Subcutaneous adipose tissue (tissue), 4 donors: ENCODE data around the gene CBFA2T3. TPM values are rescaled to one million over a fixed set of nuclear protein-coding genes. Genes with fewer than 3 reads are reported as not detected.

Experiments used
- total RNA-seq, 4 donors: library from RNA; depleted of rRNA; stranded (reverse); fragments of >200 nt; gene quantifications; one replicate each; pipeline ENCODE4 v1.1.0, GENCODE V29; 2016
- TF ChIP-seq, protein P1 (sequence below): fragments of 450-650 bp; IDR thresholded peaks from one replicate; pipeline ENCODE4 v1.5.1; 2016; ENCODE audit warnings: low read depth, mild to moderate bottlenecking, control low read depth, antibody characterized with exemption, moderate library complexity

Gene CBFA2T3
- total RNA-seq, 4 donors from 2014 or later, result 0.49 to 6.6 (median 1.1) TPM

DNA sequence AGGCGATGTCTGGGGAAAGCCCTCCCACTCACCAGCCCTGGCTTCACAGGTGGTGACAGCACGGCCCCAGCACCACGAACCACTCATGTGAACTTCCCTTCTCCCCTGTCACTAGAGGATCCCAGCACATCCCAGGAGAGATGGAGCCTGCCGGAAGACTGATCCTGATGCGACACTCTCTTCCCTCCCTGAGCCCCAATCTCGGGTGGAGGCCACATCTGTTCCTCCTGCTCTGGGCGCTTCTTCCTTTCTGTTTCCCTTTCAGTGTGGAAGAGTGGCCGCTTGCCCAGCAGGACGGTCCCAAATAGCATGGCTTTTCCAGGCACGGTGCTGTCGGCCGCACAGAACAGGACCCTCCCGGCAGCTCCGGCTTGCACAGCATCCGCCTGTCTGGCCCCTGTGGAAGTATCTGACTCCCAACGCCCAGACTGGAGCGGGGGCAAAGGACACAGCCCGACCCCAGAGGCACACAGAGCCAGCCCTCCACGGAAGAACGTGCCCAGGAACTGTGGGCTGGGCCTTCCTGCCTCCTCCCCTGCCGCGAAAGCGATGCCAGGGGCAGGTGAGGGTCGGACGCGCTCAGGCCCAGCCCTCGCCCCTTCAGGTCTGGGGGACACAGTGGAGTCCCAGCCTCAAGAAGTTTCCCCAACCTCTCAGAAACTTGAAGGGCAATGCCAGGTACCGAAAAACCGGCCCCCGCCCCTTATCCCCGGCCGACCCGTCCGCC, 37.6 kb downstream of the CBFA2T3 start:
- TF ChIP-seq, protein P1, sequence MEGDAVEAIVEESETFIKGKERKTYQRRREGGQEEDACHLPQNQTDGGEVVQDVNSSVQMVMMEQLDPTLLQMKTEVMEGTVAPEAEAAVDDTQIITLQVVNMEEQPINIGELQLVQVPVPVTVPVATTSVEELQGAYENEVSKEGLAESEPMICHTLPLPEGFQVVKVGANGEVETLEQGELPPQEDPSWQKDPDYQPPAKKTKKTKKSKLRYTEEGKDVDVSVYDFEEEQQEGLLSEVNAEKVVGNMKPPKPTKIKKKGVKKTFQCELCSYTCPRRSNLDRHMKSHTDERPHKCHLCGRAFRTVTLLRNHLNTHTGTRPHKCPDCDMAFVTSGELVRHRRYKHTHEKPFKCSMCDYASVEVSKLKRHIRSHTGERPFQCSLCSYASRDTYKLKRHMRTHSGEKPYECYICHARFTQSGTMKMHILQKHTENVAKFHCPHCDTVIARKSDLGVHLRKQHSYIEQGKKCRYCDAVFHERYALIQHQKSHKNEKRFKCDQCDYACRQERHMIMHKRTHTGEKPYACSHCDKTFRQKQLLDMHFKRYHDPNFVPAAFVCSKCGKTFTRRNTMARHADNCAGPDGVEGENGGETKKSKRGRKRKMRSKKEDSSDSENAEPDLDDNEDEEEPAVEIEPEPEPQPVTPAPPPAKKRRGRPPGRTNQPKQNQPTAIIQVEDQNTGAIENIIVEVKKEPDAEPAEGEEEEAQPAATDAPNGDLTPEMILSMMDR, result no peak

DNA sequence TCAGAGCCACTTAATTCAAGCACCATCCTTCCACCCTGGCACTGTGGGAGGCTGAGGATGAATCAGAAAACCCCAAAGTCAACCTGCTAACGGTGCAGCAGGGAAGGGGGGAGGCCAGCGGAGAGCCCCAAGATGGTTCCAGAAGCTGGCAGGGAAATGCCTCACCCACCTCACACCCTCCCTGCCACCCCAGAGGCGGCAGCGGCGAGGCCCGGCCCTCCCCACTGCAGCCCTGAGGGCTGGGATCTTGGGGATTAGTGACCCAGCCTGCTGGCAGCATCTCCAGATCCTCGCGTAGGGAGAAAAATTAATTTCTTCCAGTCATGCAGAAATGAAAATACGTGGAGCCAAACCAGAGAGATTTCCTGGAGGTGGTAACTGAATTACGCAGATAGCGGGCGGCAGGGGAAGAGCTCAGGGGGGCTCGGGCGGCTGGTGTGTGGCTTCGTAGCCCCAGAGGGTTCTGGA, 38.2 kb downstream of the CBFA2T3 start:
- TF ChIP-seq, protein P1, result no peak

DNA sequence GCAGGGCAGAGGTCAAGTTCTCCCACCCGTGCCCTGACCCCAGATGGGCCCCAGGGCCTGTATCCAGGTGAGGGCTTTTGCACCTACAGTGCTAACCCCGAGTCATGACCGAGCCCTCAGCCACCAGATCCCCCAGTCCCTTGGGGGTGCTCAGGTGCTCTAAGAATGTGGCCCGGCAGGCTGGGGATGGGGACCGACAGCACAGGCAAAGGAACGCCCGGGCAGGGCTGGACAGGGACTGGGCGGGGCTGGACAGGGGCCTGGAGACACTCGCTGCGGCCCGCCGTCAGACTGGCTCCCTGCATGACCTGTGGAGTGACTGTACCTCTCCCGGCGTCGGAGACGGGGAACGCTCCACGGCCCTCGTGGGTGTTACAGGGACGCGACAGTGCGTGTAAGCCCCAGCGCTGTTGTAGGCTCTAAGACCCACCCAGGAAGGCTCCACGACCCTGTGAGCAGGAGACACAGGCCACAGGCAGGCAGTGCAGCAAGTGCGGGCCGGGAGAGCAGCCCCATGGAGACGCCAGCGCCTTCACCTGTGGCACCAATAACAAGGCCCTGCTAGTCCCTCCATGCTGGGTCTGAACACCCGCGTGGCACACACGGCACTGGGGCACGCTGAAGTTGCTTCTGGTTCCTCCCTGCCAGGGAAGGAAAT, 38.8 kb downstream of the CBFA2T3 start:
- TF ChIP-seq, protein P1, result no peak

DNA sequence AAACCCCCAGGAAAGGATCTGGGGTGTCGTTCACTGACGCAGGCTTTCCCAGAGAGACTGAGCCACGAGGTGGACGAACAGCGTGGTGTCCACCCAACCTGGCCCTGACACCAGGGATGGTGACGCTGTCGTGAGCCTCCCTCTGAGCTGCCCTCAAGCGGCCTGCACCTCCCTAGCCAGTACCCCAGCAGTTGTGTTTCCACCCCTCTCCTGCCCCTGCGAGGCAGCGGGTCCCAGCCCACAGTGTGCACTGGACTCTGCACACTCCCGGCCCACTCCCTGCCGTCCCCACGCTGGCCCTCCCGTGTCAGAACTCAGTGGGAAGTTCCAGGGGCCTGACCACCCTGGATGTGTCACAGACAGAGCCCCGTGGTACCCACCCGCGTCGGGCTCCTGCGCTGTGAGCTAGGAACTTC, 39.8 kb downstream of the CBFA2T3 start:
- TF ChIP-seq, protein P1, result no peak

DNA sequence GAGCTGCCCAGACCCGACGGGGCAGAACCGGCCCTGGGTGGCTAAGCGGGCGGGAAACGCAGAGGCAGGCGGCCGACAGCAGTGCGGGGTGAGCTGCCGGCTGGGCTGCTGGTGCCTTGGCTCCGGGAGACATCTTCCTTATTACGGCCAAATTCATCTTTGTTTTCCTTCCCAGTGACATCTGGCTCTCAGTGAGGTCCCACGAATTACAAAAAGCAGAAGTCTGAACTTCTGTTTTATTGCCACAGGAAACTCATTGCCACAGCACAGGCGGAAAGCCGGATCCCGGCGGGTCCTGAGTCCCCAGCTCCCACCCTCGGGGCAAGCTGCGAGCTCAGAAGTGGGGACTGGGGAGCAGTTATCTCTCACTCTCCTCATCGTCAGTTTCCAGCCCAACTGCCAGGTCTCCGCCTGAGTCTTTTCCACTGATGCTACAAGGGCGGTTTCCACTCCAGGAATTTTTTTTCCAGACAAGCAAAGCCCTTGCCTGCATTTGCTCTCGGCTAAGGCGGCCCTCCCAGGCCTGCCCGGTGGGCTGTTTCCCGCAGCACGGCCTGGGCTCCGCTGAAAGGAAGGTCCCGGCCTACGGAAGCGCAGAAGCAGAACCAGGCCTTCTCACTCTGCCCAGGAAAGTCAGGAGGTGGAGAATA, 40.3 kb downstream of the CBFA2T3 start:
- TF ChIP-seq, protein P1, result no peak

DNA sequence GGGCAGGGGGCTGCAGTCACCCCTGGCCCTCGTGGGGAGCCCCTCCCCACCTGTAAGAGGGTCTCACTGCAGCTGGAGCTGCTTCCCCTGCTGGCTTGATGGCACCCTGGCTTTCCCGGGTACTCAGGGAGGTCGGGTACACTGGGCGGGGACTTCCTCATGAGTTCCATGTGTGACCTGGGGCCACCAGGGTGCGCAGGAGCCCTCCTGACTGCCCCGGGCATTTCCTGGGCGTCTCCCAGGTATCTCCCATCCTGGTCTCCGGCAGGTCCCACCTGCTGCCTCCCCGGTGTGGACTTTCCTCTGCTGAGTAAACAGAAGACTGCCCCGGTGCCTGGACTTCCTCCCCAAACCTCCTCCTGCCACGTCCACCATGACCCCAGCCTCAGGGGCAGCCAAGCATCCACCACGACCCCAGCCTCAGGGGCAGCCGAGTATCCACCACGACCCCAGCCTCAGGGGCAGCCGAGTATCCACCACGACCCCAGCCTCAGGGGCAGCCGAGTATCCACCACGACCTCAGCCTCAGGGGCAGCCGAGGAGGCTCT, 40.9 kb downstream of the CBFA2T3 start:
- TF ChIP-seq, protein P1, result no peak
